ENCODE measurements around the gene THBS4.

The THBS4 gene

DNA sequence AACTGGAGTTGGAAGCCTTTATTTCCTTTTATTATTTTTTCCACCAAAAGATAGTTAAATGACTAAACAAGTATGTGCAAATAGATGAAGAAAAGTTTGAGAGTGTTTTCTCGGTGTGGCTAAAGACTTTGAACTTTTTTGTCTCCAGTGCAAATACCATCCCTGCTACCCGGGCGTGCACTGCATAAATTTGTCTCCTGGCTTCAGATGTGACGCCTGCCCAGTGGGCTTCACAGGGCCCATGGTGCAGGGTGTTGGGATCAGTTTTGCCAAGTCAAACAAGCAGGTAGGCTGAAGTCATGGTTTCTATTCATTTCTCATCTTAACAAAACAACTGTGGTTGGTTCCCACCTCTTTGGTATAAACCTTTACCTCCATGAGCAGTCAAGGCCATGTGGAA is 26.4 kb downstream of the THBS4 start:
- no peaks in the 10 kb centered on the region for H3K9me2 ChIP-seq (replicated peaks; ENCODE audit: insufficient read depth, low read length)
- H3K79me2 ChIP-seq (ENCODE audit: insufficient read depth, low read length) = no peaks in the 10 kb centered on the region
- H3K4me2 ChIP-seq (ENCODE audit: low read depth, low read length, poor library complexity, severe bottlenecking) = no peak overlapping the region
- no peak overlapping the region for H3K4me3 ChIP-seq (ENCODE audit: insufficient read depth, low read length, poor library complexity, severe bottlenecking)
- H3K27ac ChIP-seq (ENCODE audit: low read depth, low read length) = no peak overlapping the region
- no peaks in the 10 kb centered on the region for H4K20me1 ChIP-seq (ENCODE audit: low read depth, low read length)
- H3K9ac ChIP-seq (ENCODE audit: low read length) = no peak overlapping the region
- no peak overlapping the region for H2AFZ ChIP-seq (ENCODE audit: low read depth, low read length, severe bottlenecking)
- H3K36me3 ChIP-seq (ENCODE audit: low read length) = no peaks in the 10 kb centered on the region
- TF ChIP-seq EZH2phosphoT487 (conservative IDR thresholded peaks at IDR 0.05; ENCODE audit: low read length) = no peak
- TF ChIP-seq, protein P1, sequence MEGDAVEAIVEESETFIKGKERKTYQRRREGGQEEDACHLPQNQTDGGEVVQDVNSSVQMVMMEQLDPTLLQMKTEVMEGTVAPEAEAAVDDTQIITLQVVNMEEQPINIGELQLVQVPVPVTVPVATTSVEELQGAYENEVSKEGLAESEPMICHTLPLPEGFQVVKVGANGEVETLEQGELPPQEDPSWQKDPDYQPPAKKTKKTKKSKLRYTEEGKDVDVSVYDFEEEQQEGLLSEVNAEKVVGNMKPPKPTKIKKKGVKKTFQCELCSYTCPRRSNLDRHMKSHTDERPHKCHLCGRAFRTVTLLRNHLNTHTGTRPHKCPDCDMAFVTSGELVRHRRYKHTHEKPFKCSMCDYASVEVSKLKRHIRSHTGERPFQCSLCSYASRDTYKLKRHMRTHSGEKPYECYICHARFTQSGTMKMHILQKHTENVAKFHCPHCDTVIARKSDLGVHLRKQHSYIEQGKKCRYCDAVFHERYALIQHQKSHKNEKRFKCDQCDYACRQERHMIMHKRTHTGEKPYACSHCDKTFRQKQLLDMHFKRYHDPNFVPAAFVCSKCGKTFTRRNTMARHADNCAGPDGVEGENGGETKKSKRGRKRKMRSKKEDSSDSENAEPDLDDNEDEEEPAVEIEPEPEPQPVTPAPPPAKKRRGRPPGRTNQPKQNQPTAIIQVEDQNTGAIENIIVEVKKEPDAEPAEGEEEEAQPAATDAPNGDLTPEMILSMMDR (IDR thresholded peaks at IDR 0.05; ENCODE audit: insufficient read depth, low read length, poor library complexity, severe bottlenecking) = no peak
- no peaks in the 10 kb centered on the region for H3K27me3 ChIP-seq (ENCODE audit: low read length)
- no peaks in the 10 kb centered on the region for H3K9me3 ChIP-seq (ENCODE audit: insufficient read depth, low read length)
- H3F3A ChIP-seq (ENCODE audit: insufficient read depth) = no peaks in the 10 kb centered on the region

DNA sequence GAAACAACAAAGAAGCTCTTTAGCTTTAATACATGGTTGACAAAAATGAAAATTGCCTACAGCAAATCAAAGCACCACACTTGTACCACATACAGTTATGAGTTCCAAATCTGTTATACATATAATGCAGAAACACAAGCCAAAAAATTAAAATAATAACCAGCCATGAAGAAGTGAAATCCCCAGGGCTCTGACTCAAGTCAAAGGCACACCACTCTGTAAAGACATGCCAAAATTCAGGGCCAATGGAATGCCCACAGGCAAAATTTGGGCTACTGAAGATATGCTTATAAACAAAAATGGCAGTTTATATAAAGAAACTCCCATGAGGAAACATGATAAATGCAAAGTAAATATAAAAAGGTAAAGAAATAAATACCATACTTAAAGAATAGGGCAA is 29.0 kb downstream of the THBS4 start:
- Histone ChIP-seq H4K20me1 (ENCODE audit: low read depth, low read length) (no peaks in the 10 kb centered on the region), H3K27me3 (ENCODE audit: low read length) (no peaks in the 10 kb centered on the region), H3K27ac (ENCODE audit: low read depth, low read length) (no peak overlapping the region), H3K9me2 (replicated peaks; ENCODE audit: insufficient read depth, low read length) (no peaks in the 10 kb centered on the region), H3K9me3 (ENCODE audit: insufficient read depth, low read length) (no peaks in the 10 kb centered on the region), H3K36me3 (ENCODE audit: low read length) (no peaks in the 10 kb centered on the region), H3K4me3 (ENCODE audit: insufficient read depth, low read length, poor library complexity, severe bottlenecking) (no peak overlapping the region), H3K79me2 (ENCODE audit: insufficient read depth, low read length) (no peaks in the 10 kb centered on the region), H3K4me2 (ENCODE audit: low read depth, low read length, poor library complexity, severe bottlenecking) (no peak overlapping the region), H2AFZ (ENCODE audit: low read depth, low read length, severe bottlenecking) (no peak overlapping the region), H3F3A (ENCODE audit: insufficient read depth) (no peaks in the 10 kb centered on the region), H3K9ac (ENCODE audit: low read length) (no peak overlapping the region)
- TF ChIP-seq, protein P1 (IDR thresholded peaks at IDR 0.05; ENCODE audit: insufficient read depth, low read length, poor library complexity, severe bottlenecking) = no peak
- no peak for TF ChIP-seq EZH2phosphoT487 (conservative IDR thresholded peaks at IDR 0.05; ENCODE audit: low read length)

- Histone ChIP-seq H3K9me3 (ENCODE audit: insufficient read depth, low read length) (no peaks in the 10 kb centered on the region), H3K79me2 (ENCODE audit: insufficient read depth, low read length) (no peaks in the 10 kb centered on the region), H3K4me3 (ENCODE audit: insufficient read depth, low read length, poor library complexity, severe bottlenecking) (no peak overlapping the region), H3K9ac (ENCODE audit: low read length) (no peak overlapping the region), H3K4me2 (ENCODE audit: low read depth, low read length, poor library complexity, severe bottlenecking) (no peak overlapping the region), H3K36me3 (ENCODE audit: low read length) (no peaks in the 10 kb centered on the region), H4K20me1 (ENCODE audit: low read depth, low read length) (no peaks in the 10 kb centered on the region), H3K27me3 (ENCODE audit: low read length) (no peaks in the 10 kb centered on the region), H3F3A (ENCODE audit: insufficient read depth) (no peaks in the 10 kb centered on the region), H3K27ac (ENCODE audit: low read depth, low read length) (no peak overlapping the region), H2AFZ (ENCODE audit: low read depth, low read length, severe bottlenecking) (no peak overlapping the region), H3K9me2 (replicated peaks; ENCODE audit: insufficient read depth, low read length) (no peaks in the 10 kb centered on the region)
- TF ChIP-seq, protein P1 (IDR thresholded peaks at IDR 0.05; ENCODE audit: insufficient read depth, low read length, poor library complexity, severe bottlenecking) = no peak
- TF ChIP-seq EZH2phosphoT487 (conservative IDR thresholded peaks at IDR 0.05; ENCODE audit: low read length) = no peak
Observed at GRCh38 chr5:80067016-80067415, 31.9 kb downstream of the THBS4 start.
